Measurements from ENCODE around the gene GAGE12J.

- TF ChIP-seq CTCF (conservative IDR thresholded peaks at IDR 0.05; ENCODE audit: low read length) = no peak
- TF ChIP-seq EZH2phosphoT487 (IDR thresholded peaks at IDR 0.05; ENCODE audit: borderline replicate concordance, low read depth, low read length) = no peak
Measured at GRCh38 chrX:49278081-49278480, 43.8 kb upstream of the GAGE12J start.

Data from OCI-LY7 (cell line).